Dermis blood vessel endothelial cell (primary cell): Measurements from ENCODE around the gene PARPBP. TPM values are rescaled to one million over a fixed set of nuclear protein-coding genes. Genes with fewer than 3 reads are reported as not detected.
"Not testable (repeated sequence)": the region's sequence is repeated elsewhere in the genome, so short reads cannot be mapped to it uniquely, and the experiment has no call there.

ENCODE experiments used
- DNase-seq: peaks from one replicate; pipeline ENCODE4 v3.0.0; 2010
- total RNA-seq: library from RNA; depleted of rRNA; stranded (reverse); fragments of >200 nt; gene quantifications from 2 replicates; pipeline ENCODE4 v1.2.3, GENCODE V29; 2014

Gene PARPBP, protein sequence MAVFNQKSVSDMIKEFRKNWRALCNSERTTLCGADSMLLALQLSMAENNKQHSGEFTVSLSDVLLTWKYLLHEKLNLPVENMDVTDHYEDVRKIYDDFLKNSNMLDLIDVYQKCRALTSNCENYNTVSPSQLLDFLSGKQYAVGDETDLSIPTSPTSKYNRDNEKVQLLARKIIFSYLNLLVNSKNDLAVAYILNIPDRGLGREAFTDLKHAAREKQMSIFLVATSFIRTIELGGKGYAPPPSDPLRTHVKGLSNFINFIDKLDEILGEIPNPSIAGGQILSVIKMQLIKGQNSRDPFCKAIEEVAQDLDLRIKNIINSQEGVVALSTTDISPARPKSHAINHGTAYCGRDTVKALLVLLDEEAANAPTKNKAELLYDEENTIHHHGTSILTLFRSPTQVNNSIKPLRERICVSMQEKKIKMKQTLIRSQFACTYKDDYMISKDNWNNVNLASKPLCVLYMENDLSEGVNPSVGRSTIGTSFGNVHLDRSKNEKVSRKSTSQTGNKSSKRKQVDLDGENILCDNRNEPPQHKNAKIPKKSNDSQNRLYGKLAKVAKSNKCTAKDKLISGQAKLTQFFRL
- total RNA-seq, result 7.0 and 23.4 TPM in 2 replicates

DNA sequence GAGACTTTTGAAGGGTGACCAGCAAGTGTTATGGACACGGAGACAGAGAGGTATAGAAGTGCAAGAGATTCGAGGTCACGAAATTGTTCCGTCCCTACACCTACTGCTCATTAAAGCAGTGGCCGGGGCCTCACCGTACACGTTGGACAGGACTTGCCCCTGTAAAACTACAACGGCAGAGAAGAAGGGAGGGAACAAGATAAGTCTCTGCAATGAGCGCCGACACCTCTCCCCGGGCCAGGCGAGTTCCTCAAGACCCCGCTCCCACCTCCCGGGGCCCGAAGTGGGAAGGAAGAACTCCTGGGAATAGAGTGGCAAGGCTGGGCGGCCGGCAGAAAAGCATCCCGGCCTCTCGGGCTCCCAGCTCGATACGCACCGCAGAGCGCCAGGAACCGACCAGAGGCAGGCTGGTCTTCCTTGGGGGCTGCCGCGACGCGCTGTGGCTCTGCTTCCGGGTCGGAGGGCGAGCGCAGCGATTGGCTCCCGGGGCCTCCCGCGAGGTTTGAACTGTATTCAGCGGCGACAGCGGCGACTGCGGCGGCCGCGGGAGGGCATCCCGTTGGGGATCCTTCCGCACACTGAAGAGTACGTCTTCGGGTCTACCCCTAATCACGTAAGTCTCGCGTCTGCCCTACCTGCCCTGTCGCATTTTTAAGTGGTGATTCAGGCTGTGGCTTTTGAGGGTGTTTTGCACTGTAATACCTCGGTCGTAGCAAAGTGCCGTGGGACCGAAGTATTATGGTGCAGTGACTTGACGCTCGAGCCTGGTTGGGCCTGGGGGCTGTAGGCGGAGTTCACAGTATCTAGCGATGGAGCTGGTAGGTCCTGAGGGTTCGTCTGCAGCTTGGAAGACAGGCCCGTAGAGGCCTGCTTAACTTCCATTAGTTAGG is at the start of gene PARPBP, which contains the start of gene NUP37:
TSS of gene PARPBP (plus strand) at position 510 of the 890 bp plus-strand sequence. CDS start 3,706 bp downstream, outside the sequence.
TSS of gene NUP37 (minus strand) at position 441 of the 890 bp plus-strand sequence. CDS start 1,596 bp downstream, outside the sequence.
- peak; percentile 94 for DNase-seq

DNA sequence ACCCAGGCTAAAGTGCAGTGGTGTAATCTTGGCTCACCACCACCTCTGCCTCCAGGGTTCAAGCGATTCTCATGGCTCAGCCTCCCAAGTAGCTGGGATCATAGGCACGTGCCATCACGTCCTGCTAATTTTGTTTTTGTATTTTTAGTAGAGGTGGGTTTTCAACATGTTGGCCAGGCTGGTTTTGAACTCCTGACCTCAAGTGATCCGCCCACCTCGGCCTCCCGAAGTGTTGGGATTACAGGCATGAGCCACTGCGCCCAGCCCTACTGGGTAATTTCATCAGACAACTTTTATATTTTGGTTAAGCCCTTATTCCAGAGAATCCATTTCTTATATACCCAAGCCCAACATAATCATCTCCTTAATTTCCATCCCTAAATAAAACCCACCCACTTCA is 47.9 kb upstream of the PARPBP start:
- DNase-seq, result not testable (repeated sequence)

- no peak for DNase-seq
Observed at GRCh38 chr12:102080842-102081241, 39.1 kb upstream of the PARPBP start.

- not testable (repeated sequence) for DNase-seq
Observed at GRCh38 chr12:102089228-102089835, 30.7 kb upstream of the PARPBP start.

DNA sequence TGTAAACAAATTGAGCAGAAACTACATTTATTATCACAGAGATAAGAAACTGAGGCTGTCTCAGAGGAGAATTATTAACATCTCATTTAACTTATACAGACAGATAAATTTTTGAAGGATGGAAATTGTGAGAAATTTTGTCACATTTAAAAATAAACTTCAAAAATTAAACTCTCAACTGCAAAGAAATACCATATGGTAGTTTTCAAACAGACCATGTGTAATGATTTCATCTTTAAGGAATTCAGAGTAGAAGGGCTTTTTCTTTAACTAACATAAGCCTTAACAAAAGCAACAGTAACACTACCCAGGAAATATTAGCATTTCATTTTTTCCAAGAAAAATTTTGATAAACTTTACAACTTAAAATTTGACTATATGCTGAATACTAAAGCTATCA is 26.7 kb upstream of the PARPBP start:
- no peak for DNase-seq

- DNase-seq, result peak; percentile 60
Observed at GRCh38 chr12:102095677-102096263, 24.2 kb upstream of the PARPBP start.

DNA sequence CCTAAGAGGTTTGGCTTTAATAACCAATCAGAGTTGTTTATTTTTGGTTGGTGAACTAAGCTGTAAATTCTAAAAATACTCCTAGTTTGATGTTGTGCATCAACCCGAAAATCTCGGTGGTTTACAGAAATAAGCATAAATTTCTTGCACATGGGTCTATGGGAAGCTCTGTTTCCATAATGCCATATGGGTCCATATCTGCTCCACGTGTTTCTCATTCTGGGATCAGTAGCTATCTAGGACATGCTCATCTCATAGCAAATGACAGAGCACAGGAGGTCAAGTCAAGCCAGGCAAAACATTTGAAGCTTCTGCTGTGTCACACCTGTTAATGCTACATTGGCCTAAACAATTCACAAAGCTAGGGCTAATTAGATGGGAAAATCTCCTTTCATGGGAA is 23.1 kb upstream of the PARPBP start:
- no peak for DNase-seq

DNA sequence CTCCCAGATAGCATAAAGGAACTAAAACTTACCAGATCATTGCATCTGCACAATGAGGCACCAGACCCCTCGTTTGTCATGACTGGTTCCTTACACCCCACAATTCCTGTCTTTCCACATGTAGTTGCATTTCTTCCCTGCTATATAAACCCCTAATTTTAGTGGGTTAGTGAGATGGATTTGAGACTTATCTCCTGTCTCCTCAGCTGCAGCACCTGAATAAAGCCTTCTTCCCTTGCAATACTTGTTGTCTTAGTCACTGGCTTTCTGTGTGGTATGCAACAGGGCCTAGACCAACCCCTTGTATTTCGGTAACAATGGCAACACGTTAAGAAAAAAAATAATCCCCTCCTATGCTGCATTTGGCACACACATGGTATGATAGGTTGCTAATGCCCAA is 13.1 kb upstream of the PARPBP start:
- no peak for DNase-seq

- no peak for DNase-seq
Observed at GRCh38 chr12:102107970-102108369, 12.0 kb upstream of the PARPBP start.

- DNase-seq, result no peak
Observed at GRCh38 chr12:102110782-102111181, 9.2 kb upstream of the PARPBP start.

DNA sequence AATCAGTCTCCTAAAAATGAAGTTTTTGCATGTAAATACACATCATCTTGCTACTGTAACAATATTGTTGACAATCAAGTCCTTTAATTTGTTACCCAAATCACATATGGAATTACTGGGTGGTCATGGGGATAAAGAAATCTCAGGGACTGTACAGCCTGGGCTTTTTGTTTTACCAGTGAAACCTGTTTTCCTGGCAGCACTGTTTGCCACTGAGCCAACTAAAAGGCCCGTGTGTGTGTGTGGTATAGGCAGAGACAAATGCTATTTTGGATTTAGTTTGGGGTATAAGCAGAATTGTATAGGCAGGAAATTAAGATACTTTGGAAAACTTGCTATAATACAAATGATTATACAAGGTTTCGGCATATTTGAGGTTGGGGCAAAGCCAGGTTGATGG is 5.8 kb upstream of the PARPBP start:
- DNase-seq, result no peak

GRCh38 chr12:102116392-102116791 is 3.6 kb upstream of the PARPBP start:
- no peak for DNase-seq

GRCh38 chr12:102118874-102119273 is 1.1 kb upstream of the PARPBP start:
- DNase-seq, result no peak

DNA sequence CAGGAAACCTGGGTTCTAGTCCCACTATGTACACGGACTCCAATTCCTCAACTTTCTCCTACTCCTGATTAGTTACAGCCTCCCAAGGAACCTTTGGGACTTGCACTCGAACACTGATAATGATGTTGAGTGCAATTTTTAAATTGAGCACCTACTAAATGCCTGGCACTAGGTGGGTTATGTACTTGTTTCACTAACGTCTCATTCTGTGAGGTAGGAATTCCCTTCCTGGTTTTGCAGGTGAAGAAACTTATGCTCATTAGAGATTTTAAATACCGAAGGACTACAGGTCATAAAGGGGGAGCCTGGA is 536 bp downstream of the PARPBP start:
- no peak for DNase-seq

DNA sequence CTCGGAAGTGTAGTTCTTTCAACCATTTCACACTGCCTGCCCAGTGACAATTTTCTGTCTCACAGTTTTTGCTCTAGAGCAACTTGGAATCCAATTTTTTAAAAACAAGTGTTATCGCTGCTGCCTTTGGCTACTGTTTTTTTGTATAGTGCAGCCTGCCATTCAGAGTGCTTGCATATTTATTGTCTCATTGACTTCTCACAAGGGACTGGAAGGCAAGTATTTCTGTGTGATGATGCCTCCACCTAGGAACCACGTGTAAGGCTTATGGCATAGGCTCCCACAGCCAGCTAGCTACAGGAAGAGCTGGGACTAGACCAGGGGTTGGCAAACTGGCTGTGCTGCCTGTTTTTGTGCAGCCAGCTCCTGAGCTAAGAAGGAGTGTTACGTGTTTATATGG is 903 bp downstream of the PARPBP start:
- peak; percentile 40 for DNase-seq

DNA sequence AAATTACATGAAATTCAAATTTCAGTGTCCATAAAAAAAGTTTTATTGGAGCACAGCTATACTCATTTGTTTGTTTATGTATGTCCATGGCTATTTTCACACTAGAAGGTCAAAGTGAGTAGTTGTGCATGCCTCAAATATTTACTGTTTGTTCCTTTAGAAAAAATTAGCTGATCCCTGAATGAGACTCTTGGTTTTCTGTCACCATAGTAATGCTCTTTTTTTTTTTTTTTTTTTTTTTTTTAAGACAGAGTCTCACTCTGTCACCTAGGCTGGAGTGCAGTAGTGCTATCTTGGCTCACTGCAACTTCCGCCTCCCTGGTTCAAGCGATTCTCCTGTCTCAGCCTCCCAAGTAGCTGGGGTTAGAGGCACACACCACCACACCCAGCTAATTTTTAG is 1.3 kb downstream of the PARPBP start:
- DNase-seq, result not testable (repeated sequence)

- DNase-seq, result not testable (repeated sequence)
Observed at GRCh38 chr12:102130720-102131119, 10.7 kb downstream of the PARPBP start.

DNA sequence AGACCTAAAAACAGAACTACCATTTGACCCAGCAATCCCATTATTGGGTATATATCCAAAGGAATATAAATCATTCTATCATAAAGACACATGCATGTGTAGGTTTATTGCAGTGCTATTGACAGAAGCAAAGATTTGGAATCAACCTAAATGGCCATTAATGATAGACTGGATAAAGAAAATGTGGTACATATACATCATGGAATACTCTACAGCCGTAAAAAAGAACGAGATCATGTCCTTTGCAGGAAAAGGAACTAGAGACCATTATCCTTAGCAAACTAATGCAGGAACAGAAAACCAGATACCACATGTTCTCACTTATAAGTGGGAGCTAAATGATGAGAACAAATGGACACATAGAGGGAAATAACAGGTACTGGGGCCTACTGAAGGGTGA is 11.5 kb downstream of the PARPBP start:
- not testable (repeated sequence) for DNase-seq

DNA sequence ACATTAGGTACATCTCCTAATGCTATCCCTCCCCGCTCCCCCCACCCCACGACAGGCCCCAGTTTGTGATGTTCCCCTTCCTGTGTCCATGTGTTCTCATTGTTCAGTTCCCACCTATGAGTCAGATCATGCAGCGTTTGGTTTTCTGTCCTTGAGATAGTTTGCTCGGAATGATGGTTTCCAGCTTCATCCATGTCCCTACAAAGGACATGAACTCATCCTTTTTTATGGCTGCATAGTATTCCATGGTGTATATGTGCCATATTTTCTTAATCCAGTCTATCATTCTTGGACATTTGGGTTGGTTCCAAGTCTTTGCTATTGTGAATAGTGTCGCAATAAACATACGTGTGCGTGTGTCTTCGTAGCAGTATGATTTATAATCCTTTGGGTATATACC is 17.6 kb downstream of the PARPBP start:
- DNase-seq, result not testable (repeated sequence)

DNA sequence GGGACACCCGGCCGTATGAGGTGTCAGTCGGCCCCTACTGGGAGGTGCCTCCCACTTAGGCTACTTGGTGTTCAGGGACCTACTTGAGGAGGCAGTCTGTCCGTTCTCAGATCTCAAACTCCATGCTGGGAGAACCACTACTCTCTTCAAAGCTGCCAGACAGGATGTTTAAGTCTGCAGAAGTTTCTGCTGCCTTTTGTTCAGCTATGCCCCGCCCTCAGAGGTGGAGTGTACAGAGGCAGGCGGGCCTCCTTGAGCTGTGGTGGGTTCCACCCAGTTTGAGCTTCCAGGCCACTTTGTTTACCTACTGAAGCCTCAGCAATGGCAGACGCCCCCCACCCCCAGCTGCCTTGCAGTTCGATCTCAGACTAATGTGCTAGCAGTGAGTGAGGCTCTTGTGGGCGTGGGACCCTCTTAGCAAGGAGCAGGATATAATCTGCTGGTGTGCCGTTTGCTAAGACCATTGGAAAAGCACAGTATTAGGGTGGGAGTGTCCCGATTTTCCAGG is 22.9 kb downstream of the PARPBP start:
- DNase-seq, result not testable (repeated sequence)

- no peak for DNase-seq
Observed at GRCh38 chr12:102144221-102144620, 24.2 kb downstream of the PARPBP start.

GRCh38 chr12:102147062-102147587 is 27.1 kb downstream of the PARPBP start:
- not testable (repeated sequence) for DNase-seq
